DOHH2 (cell line): Measurements from ENCODE around the gene PROX2.

Experiments
- EZH2phosphoT487 ChIP-seq: fragments of 200-600 bp; sonication (generic); IDR thresholded peaks from 2 replicates; pipeline ENCODE4 v1.6.1; 2017; ENCODE audit warnings: borderline replicate concordance, mild to moderate bottlenecking, antibody characterized with exemption, low read length, moderate library complexity, mixed read lengths
- TF ChIP-seq, protein P1 (sequence below): fragments of 200-600 bp; sonication (generic); IDR thresholded peaks from one replicate; pipeline ENCODE4 v1.5.1; 2014; ENCODE audit warnings: antibody characterized with exemption, mild to moderate bottlenecking, low read depth, low read length; ENCODE audit not compliant: poor library complexity, severe bottlenecking

GRCh38 chr14:74868739-74869138 is 7.2 kb downstream of the PROX2 start:
- TF ChIP-seq, protein P1, sequence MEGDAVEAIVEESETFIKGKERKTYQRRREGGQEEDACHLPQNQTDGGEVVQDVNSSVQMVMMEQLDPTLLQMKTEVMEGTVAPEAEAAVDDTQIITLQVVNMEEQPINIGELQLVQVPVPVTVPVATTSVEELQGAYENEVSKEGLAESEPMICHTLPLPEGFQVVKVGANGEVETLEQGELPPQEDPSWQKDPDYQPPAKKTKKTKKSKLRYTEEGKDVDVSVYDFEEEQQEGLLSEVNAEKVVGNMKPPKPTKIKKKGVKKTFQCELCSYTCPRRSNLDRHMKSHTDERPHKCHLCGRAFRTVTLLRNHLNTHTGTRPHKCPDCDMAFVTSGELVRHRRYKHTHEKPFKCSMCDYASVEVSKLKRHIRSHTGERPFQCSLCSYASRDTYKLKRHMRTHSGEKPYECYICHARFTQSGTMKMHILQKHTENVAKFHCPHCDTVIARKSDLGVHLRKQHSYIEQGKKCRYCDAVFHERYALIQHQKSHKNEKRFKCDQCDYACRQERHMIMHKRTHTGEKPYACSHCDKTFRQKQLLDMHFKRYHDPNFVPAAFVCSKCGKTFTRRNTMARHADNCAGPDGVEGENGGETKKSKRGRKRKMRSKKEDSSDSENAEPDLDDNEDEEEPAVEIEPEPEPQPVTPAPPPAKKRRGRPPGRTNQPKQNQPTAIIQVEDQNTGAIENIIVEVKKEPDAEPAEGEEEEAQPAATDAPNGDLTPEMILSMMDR = no peak
- TF ChIP-seq EZH2phosphoT487 = no peak
